GM19452 (cell line): ENCODE measurements around the gene ATL3.
"Not testable (repeated sequence)": the region's sequence is repeated elsewhere in the genome, so short reads cannot be mapped to it uniquely, and the experiment has no call there.

Source experiments
- ATAC-seq: cut with Tn5 transposase; IDR thresholded peaks from one replicate; pipeline ENCODE4 v1.9.1; 2021; ENCODE audit not compliant: unreplicated experiment

ATL3 gene

GRCh38 chr11:63671322-63672155 lies at the start of gene ATL3:
TSS of gene ATL3 (minus strand) at chr11:63671376. CDS start at chr11:63671335, 41 bp downstream.
- ATAC-seq: peak; percentile 84

- no peak for ATAC-seq
Measured at GRCh38 chr11:63720611-63721010, 49.4 kb upstream of the ATL3 start.

- no peak for ATAC-seq
Measured at GRCh38 chr11:63719987-63720386, 48.8 kb upstream of the ATL3 start.

GRCh38 chr11:63719001-63719400 lies 47.8 kb upstream of the ATL3 start:
- ATAC-seq: no peak

- no peak for ATAC-seq
Measured at GRCh38 chr11:63716046-63716445, 44.9 kb upstream of the ATL3 start.

GRCh38 chr11:63713766-63714165 lies 42.6 kb upstream of the ATL3 start:
- no peak for ATAC-seq

GRCh38 chr11:63711838-63712237 lies 40.7 kb upstream of the ATL3 start:
- no peak for ATAC-seq

GRCh38 chr11:63710476-63711217 lies 39.5 kb upstream of the ATL3 start:
- ATAC-seq: no peak

- ATAC-seq: no peak
Measured at GRCh38 chr11:63709336-63709884, 38.2 kb upstream of the ATL3 start.

- no peak for ATAC-seq
Measured at GRCh38 chr11:63708764-63709163, 37.6 kb upstream of the ATL3 start.

- no peak for ATAC-seq
Measured at GRCh38 chr11:63705526-63705925, 34.4 kb upstream of the ATL3 start.

- no peak for ATAC-seq
Measured at GRCh38 chr11:63699896-63700295, 28.7 kb upstream of the ATL3 start.

GRCh38 chr11:63698976-63699733 lies 28.0 kb upstream of the ATL3 start:
- no peak for ATAC-seq

- ATAC-seq: no peak
Measured at GRCh38 chr11:63694596-63694995, 23.4 kb upstream of the ATL3 start.

GRCh38 chr11:63687845-63688244 lies 16.7 kb upstream of the ATL3 start:
- no peak for ATAC-seq

- no peak for ATAC-seq
Measured at GRCh38 chr11:63686926-63687325, 15.8 kb upstream of the ATL3 start.

- not testable (repeated sequence) for ATAC-seq
Measured at GRCh38 chr11:63685158-63685721, 14.1 kb upstream of the ATL3 start.

- no peak for ATAC-seq
Measured at GRCh38 chr11:63683133-63683991, 12.2 kb upstream of the ATL3 start.

- ATAC-seq: peak; percentile 3
Measured at GRCh38 chr11:63682066-63683021, 11.2 kb upstream of the ATL3 start.
